Thoracic aorta (tissue), 2 donors: Measurements from ENCODE around the gene PPP2R5A. TPM values are rescaled to one million over a fixed set of nuclear protein-coding genes. Genes with fewer than 3 reads are reported as not detected.

Experiments used
- ATAC-seq: fragments of 150-250 bp; one replicate; pipeline ENCODE4 v1.8.0; 2017; ENCODE audit warnings: low read depth; ENCODE audit not compliant: insufficient number of reproducible peaks, low FRiP score
- DNase-seq: peaks from one replicate; pipeline ENCODE4 v3.0.0-alpha.2; 2020; ENCODE audit warnings: low spot score
- H3K27ac ChIP-seq, 2 donors: fragments of 200-600 bp; sonication (generic); 1 replicate in 1 of 2; 2 replicates in 1 of 2; pipeline ENCODE4 v1.5.1; 2016; ENCODE audit warnings: mild to moderate bottlenecking in 2 of 2, moderate library complexity in 2 of 2
- H3K27me3 ChIP-seq: fragments of 200-600 bp; sonication (generic); replicated peaks from 2 replicates; pipeline ENCODE4 v1.6.0; 2016; ENCODE audit warnings: mild to moderate bottlenecking; ENCODE audit not compliant: insufficient read depth
- H3K36me3 ChIP-seq: fragments of 200-600 bp; sonication (generic); one replicate; pipeline ENCODE4 v1.5.1; 2016
- H3K4me1 ChIP-seq, 2 donors: fragments of 200-600 bp; sonication (generic); 1 replicate in 1 of 2; 2 replicates in 1 of 2; pipeline versions ENCODE4 v1.5.1 to v1.6.0; 2016; ENCODE audit warnings: low read depth in 2 of 2, mild to moderate bottlenecking in 1 of 2; ENCODE audit not compliant: control insufficient read depth in 1 of 2
- H3K4me3 ChIP-seq: fragments of 200-600 bp; sonication (generic); 2 replicates; pipeline ENCODE4 v1.5.1; 2016; ENCODE audit warnings: mild to moderate bottlenecking
- H3K9me3 ChIP-seq: fragments of 200-600 bp; sonication (generic); 2 replicates; pipeline ENCODE4 v1.5.1; 2016
- total RNA-seq, 2 donors: library from RNA; depleted of rRNA; stranded (reverse); fragments of >200 nt; gene quantifications; one replicate each; pipeline versions ENCODE4 v1.1.0 to v1.2.3, GENCODE V29; 2016
- TF ChIP-seq, protein P1 (sequence below): fragments of 200-600 bp; sonication (generic); IDR thresholded peaks from one replicate; pipeline ENCODE4 v1.5.1; 2019; ENCODE audit warnings: antibody characterized with exemption

The PPP2R5A gene
- total RNA-seq, 2 donors from 2014 or later: 46.1 to 50.6 TPM

DNA sequence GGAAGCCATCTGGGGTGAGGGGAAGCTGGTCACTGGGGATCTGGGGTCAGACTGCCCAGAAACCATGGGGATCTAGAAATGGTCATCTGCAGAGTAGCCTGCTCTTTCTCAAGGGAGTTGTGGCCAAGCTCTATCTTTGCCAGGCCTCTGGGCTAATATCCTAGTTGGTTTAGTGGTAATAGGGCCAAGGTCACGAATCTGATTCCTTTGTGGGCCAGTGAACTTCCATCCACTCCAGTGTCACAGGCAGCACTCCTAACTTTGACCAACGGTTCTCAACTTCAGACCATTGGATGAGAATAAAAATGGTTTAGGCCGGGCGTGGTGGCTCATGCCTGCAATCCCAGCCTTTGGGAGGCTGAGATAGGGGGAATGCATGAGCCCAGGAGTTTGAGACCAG lies 28.1 kb upstream of the PPP2R5A start:
- Histone ChIP-seq H3K36me3 (no peaks in the 10 kb centered on the region), H3K9me3 (no peaks in the 10 kb centered on the region), H3K27ac (no peak overlapping the region), H3K27me3 (no peaks in the 10 kb centered on the region), H3K4me3 (no peak overlapping the region), H3K4me1 (no peaks in the 10 kb centered on the region)
- TF ChIP-seq, protein P1, sequence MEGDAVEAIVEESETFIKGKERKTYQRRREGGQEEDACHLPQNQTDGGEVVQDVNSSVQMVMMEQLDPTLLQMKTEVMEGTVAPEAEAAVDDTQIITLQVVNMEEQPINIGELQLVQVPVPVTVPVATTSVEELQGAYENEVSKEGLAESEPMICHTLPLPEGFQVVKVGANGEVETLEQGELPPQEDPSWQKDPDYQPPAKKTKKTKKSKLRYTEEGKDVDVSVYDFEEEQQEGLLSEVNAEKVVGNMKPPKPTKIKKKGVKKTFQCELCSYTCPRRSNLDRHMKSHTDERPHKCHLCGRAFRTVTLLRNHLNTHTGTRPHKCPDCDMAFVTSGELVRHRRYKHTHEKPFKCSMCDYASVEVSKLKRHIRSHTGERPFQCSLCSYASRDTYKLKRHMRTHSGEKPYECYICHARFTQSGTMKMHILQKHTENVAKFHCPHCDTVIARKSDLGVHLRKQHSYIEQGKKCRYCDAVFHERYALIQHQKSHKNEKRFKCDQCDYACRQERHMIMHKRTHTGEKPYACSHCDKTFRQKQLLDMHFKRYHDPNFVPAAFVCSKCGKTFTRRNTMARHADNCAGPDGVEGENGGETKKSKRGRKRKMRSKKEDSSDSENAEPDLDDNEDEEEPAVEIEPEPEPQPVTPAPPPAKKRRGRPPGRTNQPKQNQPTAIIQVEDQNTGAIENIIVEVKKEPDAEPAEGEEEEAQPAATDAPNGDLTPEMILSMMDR: no peak
- no peak for DNase-seq
- ATAC-seq: no peak

DNA sequence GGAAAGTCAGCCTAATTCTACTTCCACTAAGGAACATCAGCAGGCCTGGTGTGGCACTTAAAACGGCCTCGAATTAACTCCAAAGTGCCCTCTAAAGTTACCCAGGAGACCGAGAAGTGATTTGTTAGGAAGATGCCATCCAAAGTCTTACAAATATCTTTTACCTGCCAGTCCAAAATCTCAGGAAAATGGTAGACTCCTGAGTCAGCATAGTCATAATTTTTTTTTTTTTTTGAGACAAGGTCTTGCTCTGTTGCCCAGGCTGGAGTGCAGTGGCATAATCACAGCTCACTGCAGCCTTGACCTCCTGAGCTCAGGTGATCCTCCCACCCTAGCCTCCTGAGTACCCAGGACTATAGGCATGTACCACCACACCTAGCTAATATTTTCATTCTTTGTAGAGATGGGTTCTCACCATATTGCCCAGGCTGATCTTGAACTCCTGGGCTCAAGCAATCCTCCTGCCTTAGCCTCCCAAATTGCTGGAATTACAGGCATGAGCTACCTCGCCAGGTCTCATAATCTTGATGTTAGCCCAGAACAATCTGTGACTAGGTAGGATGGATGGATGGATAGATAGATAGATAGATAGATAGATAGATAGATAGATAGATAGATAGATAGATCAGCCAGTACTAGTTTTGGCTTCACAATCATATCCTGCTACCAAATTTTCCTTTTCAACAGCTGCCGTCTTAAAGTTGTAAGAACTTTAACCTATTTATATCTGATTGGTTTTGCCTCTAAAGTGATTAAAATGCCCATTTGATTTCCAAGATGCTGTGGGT lies 25.3 kb upstream of the PPP2R5A start:
- ATAC-seq: no peak
- TF ChIP-seq, protein P1: no peak
- Histone ChIP-seq H3K4me3 (no peak overlapping the region), H3K9me3 (no peaks in the 10 kb centered on the region), H3K4me1 (no peaks in the 10 kb centered on the region), H3K27me3 (no peaks in the 10 kb centered on the region), H3K36me3 (no peaks in the 10 kb centered on the region), H3K27ac (no peak overlapping the region)
- no peak for DNase-seq

DNA sequence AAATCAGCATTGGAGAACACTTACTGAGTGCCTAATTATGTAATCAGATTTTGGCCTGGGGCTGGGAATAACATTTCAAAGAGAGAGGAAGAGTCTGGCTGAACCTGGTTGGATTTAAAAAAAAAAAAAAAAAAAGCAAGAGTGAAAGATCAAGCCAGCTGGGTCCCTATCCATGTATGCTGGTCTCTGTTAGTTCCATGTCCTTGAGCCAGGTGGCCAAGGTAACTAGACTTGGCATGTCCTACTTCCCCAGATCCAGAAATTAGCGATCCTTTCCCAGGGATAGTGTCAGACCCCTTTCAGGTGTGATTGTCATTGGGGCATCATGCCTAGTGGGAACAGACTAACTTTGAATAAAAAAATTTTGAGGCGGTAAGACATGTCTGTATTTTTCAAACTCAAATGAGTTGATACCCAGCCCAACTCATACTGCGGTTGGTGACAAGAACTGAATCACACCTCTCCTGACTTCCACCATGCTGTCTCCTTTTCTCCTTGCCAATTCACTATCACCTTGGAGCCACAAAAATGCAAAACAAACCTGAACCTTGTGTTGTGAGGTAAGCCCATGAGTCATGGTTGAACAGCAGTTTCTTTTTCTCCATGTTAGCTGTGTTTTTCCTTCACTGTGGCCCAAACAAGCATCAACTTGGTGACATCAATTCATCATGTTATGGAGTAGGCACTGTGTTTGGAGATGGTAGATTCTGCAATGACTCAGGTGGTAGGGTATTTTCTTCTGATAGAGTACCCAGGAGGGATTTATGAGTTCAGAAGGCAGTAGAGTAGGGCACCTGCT lies 24.5 kb upstream of the PPP2R5A start:
- Histone ChIP-seq H3K27me3 (no peaks in the 10 kb centered on the region), H3K4me1 (no peaks in the 10 kb centered on the region), H3K27ac (no peak overlapping the region), H3K9me3 (no peaks in the 10 kb centered on the region), H3K4me3 (no peak overlapping the region), H3K36me3 (no peaks in the 10 kb centered on the region)
- TF ChIP-seq, protein P1: no peak
- DNase-seq (no peak), ATAC-seq (no peak)

DNA sequence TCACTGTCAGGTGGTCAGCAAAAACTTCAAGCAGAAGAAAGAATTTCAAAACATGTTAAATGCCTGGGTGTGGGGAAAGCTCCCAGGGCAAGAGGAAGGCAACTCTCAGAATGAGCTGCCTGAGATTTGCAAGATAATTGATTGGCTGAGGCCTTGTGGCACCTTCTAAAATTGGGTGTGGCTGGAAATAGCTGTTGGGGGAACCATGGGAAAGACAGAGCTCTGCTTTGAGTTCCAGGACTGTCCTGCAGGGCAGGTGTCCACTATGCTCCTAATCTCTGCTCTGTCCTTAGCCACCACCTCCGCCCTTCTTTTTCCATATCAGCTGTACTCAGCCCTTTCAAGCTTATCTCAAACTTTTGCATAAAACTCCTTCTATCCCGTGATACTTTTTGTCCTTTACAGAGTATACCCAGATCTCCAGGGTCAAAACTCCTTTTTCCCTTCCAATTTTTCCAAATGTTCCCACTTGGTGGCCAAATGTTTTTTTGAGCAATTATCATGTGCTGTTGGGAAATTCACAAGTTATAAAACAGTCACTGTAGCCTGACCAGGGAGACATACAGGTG lies 23.8 kb upstream of the PPP2R5A start:
- Histone ChIP-seq H3K27ac (no peak overlapping the region), H3K9me3 (no peaks in the 10 kb centered on the region), H3K36me3 (no peaks in the 10 kb centered on the region), H3K4me3 (no peak overlapping the region), H3K4me1 (no peaks in the 10 kb centered on the region), H3K27me3 (no peaks in the 10 kb centered on the region)
- ATAC-seq (no peak), DNase-seq (no peak)
- TF ChIP-seq, protein P1: peak; percentile 9

DNA sequence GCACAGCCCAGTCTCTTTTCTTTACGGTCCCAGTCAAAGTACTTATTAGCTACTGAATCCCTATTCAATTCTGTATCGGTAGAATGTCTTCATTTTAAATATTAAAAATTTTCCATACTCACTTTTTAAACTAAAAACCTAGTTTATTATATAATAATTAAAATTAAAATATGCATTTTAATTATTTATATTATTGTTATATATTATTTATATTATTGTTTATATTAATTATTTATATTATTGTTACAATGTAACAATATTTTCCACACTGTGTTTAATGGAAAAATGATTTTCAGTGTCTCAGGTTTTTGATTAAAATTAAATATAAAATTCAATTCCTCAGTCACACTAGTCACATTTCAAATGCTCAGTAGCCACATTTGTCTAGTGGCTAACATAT lies 18.2 kb upstream of the PPP2R5A start:
- H3K4me3 ChIP-seq: no peak overlapping the region
- ATAC-seq (no peak), DNase-seq (no peak)
- H3K4me1 ChIP-seq: no peaks in the 10 kb centered on the region
- no peaks in the 10 kb centered on the region for H3K27me3 ChIP-seq
- TF ChIP-seq, protein P1: no peak
- no peak overlapping the region for H3K27ac ChIP-seq
- no peaks in the 10 kb centered on the region for H3K9me3 ChIP-seq
- H3K36me3 ChIP-seq: no peaks in the 10 kb centered on the region
